ENCODE results near the gene NKX2-2.

Gene NKX2-2

GRCh38 chr20:21514553-21515251, 838 bp upstream of the NKX2-2 start:
- Histone ChIP-seq H3K4me1 (ENCODE audit: control insufficient read depth, insufficient read depth, low read length) (peaks cover 36% of the 10 kb centered on the region), H3K27ac (ENCODE audit: low read length) (no peak overlapping the region), H3K4me3 (ENCODE audit: low read length in 2 of 2) (peak overlapping the region; percentile 53 to 64), H3K27me3 (ENCODE audit: control insufficient read depth in 1 of 2, insufficient read depth in 2 of 2, low read length in 2 of 2) (peaks cover 57 to 85% of the 10 kb centered on the region in 2 donors), H3K9me3 (ENCODE audit: control insufficient read depth in 2 of 2, low read length in 2 of 2) (no peaks in the 10 kb centered on the region), H3K9ac (ENCODE audit: low read length in 2 of 2) (no peak overlapping the region), H3K36me3 (ENCODE audit: control insufficient read depth in 2 of 2, insufficient read depth in 2 of 2, low read length in 2 of 2) (no peaks in the 10 kb centered on the region)

DNA sequence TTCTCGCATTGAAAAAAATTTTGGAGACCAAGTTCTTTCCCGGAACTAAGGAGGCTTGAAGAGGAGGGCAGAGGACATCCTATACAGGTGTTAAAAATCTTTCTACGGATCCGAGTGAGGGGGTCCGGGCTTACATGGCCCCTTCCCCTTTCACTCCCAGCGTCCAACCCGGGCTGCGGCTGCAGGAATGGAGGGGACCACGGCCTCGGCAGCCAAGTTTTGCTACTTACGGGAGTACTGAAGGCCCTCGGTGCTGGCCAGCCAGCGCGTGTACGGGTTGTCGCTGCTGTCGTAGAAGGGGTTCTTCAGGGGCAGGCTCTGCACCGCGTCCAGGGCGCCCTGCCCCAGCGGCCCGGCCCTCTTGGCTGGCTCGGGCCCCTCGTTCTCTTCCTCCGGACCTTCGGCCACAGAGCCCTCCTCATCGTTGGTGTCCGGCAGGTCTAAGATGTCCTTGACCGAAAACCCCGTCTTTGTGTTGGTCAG, 642 bp downstream of the NKX2-2 start:
- Histone ChIP-seq H3K4me1 (ENCODE audit: control insufficient read depth, insufficient read depth, low read length) (peaks cover 37% of the 10 kb centered on the region), H3K36me3 (ENCODE audit: control insufficient read depth in 2 of 2, insufficient read depth in 2 of 2, low read length in 2 of 2) (no peaks in the 10 kb centered on the region), H3K9ac (ENCODE audit: low read length in 2 of 2) (no peak overlapping the region), H3K27me3 (ENCODE audit: control insufficient read depth in 1 of 2, insufficient read depth in 2 of 2, low read length in 2 of 2) (peaks cover 55 to 85% of the 10 kb centered on the region in 2 donors), H3K9me3 (ENCODE audit: control insufficient read depth in 2 of 2, low read length in 2 of 2) (no peaks in the 10 kb centered on the region), H3K27ac (ENCODE audit: low read length) (no peak overlapping the region), H3K4me3 (ENCODE audit: low read length in 2 of 2) (peak overlapping the region; percentile 4 to 57)

GRCh38 chr20:21512634-21513180, 1.2 kb downstream of the NKX2-2 start:
- H3K9ac ChIP-seq (ENCODE audit: low read length in 2 of 2): no peak overlapping the region

GRCh38 chr20:21511850-21512633, 1.8 kb downstream of the NKX2-2 start:
- Histone ChIP-seq H3K9ac (ENCODE audit: low read length in 2 of 2) (no peak overlapping the region), H3K4me1 (ENCODE audit: control insufficient read depth, insufficient read depth, low read length) (peaks cover 34% of the 10 kb centered on the region), H3K27ac (ENCODE audit: low read length) (no peak overlapping the region), H3K9me3 (ENCODE audit: control insufficient read depth in 2 of 2, low read length in 2 of 2) (no peaks in the 10 kb centered on the region), H3K4me3 (ENCODE audit: low read length in 2 of 2) (peak overlapping the region; percentile 57), H3K27me3 (ENCODE audit: control insufficient read depth in 1 of 2, insufficient read depth in 2 of 2, low read length in 2 of 2) (peaks cover 53 to 85% of the 10 kb centered on the region in 2 donors), H3K36me3 (ENCODE audit: control insufficient read depth in 2 of 2, insufficient read depth in 2 of 2, low read length in 2 of 2) (no peaks in the 10 kb centered on the region)

More at GRCh38 chr20:21512634-21513180, 1.2 kb downstream of the NKX2-2 start:
- H3K36me3 ChIP-seq (ENCODE audit: control insufficient read depth in 2 of 2, insufficient read depth in 2 of 2, low read length in 2 of 2): no peaks in the 10 kb centered on the region
- H3K4me1 ChIP-seq (ENCODE audit: control insufficient read depth, insufficient read depth, low read length): peaks cover 37% of the 10 kb centered on the region
- H3K9me3 ChIP-seq (ENCODE audit: control insufficient read depth in 2 of 2, low read length in 2 of 2): no peaks in the 10 kb centered on the region
- peaks cover 53 to 85% of the 10 kb centered on the region in 2 donors for H3K27me3 ChIP-seq (ENCODE audit: control insufficient read depth in 1 of 2, insufficient read depth in 2 of 2, low read length in 2 of 2)
- peak overlapping the region; percentile 57 for H3K4me3 ChIP-seq (ENCODE audit: low read length in 2 of 2)
- no peak overlapping the region for H3K27ac ChIP-seq (ENCODE audit: low read length)

DNA sequence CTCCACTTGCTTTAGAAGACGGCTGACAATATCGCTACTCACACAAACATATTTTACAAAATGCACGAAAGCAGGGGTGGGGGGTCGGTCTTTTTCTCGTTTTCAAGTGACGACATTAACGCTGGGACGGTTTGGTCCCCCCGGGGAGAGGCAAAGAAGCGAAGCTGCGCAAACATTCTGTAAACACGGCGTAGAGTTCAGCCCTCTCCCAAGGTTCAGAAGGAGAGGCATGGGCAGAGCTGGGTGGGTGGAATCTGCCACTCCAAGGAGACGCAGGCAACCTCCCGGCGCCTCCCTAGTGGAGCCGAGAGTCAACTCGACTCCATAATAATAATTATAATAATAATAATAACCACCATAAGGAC, 2.4 kb downstream of the NKX2-2 start:
- Histone ChIP-seq H3K27ac (ENCODE audit: low read length) (no peak overlapping the region), H3K27me3 (ENCODE audit: control insufficient read depth in 1 of 2, insufficient read depth in 2 of 2, low read length in 2 of 2) (peaks cover 51 to 85% of the 10 kb centered on the region in 2 donors), H3K4me3 (ENCODE audit: low read length in 2 of 2) (no peak overlapping the region), H3K9ac (ENCODE audit: low read length in 2 of 2) (no peak overlapping the region), H3K9me3 (ENCODE audit: control insufficient read depth in 2 of 2, low read length in 2 of 2) (no peaks in the 10 kb centered on the region), H3K4me1 (ENCODE audit: control insufficient read depth, insufficient read depth, low read length) (peaks cover 35% of the 10 kb centered on the region), H3K36me3 (ENCODE audit: control insufficient read depth in 2 of 2, insufficient read depth in 2 of 2, low read length in 2 of 2) (no peaks in the 10 kb centered on the region)

GRCh38 chr20:21510414-21511384, 3.2 kb downstream of the NKX2-2 start:
- Histone ChIP-seq H3K27ac (ENCODE audit: low read length) (no peak overlapping the region), H3K9me3 (ENCODE audit: control insufficient read depth in 2 of 2, low read length in 2 of 2) (no peaks in the 10 kb centered on the region), H3K36me3 (ENCODE audit: control insufficient read depth in 2 of 2, insufficient read depth in 2 of 2, low read length in 2 of 2) (no peaks in the 10 kb centered on the region), H3K9ac (ENCODE audit: low read length in 2 of 2) (peak overlapping the region in 1 of 2 donors; percentile 45), H3K4me1 (ENCODE audit: control insufficient read depth, insufficient read depth, low read length) (peaks cover 38% of the 10 kb centered on the region), H3K4me3 (ENCODE audit: low read length in 2 of 2) (peak overlapping the region; percentile 49 to 66), H3K27me3 (ENCODE audit: control insufficient read depth in 1 of 2, insufficient read depth in 2 of 2, low read length in 2 of 2) (peaks cover 49 to 85% of the 10 kb centered on the region in 2 donors)

DNA sequence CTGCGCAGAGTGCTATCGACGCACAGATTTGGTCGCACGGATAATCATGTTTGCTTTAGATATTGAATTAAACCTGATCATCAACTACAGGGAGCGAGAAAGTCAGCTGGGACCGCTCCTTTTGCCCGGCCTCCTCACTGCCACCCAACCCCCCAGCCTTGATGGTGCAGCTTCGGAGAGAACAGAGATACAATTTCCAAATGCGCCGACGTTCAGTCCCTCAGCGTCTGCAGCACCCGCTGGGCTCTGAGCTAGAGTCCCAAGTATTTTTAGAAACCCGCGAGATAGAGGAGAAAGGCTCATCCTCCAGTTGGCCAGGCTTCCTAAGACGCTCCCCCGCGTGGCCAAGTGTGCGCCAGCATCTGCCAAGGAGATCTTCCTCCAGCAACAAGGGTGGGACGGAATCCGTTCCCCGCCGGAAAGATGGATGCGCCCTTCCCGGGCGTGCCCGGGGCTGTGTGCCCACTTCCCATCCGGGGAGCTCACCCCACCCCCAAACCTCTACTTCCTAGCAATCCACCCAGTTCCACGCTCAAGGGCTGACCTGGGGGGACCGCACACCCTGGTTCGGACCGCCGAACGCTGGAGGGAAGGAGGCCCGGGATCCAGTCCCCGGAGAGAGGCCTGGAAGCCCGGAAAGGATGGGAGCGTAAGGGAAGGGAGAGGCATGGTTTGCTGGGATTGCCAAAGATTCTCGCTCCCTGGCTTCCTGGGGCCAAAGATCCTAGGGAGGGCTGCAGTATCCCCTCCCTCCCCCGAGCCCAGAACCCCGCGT, 4.1 kb downstream of the NKX2-2 start:
- H3K4me3 ChIP-seq (ENCODE audit: low read length in 2 of 2): peak overlapping the region; percentile 49 to 66
- no peak overlapping the region for H3K27ac ChIP-seq (ENCODE audit: low read length)
- H3K9ac ChIP-seq (ENCODE audit: low read length in 2 of 2): peak overlapping the region in 1 of 2 donors; percentile 45
- H3K27me3 ChIP-seq (ENCODE audit: control insufficient read depth in 1 of 2, insufficient read depth in 2 of 2, low read length in 2 of 2): peaks cover 56 to 87% of the 10 kb centered on the region in 2 donors
- H3K9me3 ChIP-seq (ENCODE audit: control insufficient read depth in 2 of 2, low read length in 2 of 2): no peaks in the 10 kb centered on the region
- H3K4me1 ChIP-seq (ENCODE audit: control insufficient read depth, insufficient read depth, low read length): peaks cover 41% of the 10 kb centered on the region
- no peaks in the 10 kb centered on the region for H3K36me3 ChIP-seq (ENCODE audit: control insufficient read depth in 2 of 2, insufficient read depth in 2 of 2, low read length in 2 of 2)

GRCh38 chr20:21509079-21509596, 4.7 kb downstream of the NKX2-2 start:
- H3K4me1 ChIP-seq (ENCODE audit: control insufficient read depth, insufficient read depth, low read length): peaks cover 39% of the 10 kb centered on the region
- no peak overlapping the region for H3K27ac ChIP-seq (ENCODE audit: low read length)
- peaks cover 63 to 88% of the 10 kb centered on the region in 2 donors for H3K27me3 ChIP-seq (ENCODE audit: control insufficient read depth in 1 of 2, insufficient read depth in 2 of 2, low read length in 2 of 2)
- H3K4me3 ChIP-seq (ENCODE audit: low read length in 2 of 2): no peak overlapping the region
- no peaks in the 10 kb centered on the region for H3K36me3 ChIP-seq (ENCODE audit: control insufficient read depth in 2 of 2, insufficient read depth in 2 of 2, low read length in 2 of 2)
- H3K9me3 ChIP-seq (ENCODE audit: control insufficient read depth in 2 of 2, low read length in 2 of 2): no peaks in the 10 kb centered on the region
- no peak overlapping the region for H3K9ac ChIP-seq (ENCODE audit: low read length in 2 of 2)

GRCh38 chr20:21508230-21509078, 5.4 kb downstream of the NKX2-2 start:
- Histone ChIP-seq H3K27me3 (ENCODE audit: control insufficient read depth in 1 of 2, insufficient read depth in 2 of 2, low read length in 2 of 2) (peaks cover 64 to 87% of the 10 kb centered on the region in 2 donors), H3K4me3 (ENCODE audit: low read length in 2 of 2) (no peak overlapping the region), H3K9ac (ENCODE audit: low read length in 2 of 2) (no peak overlapping the region), H3K27ac (ENCODE audit: low read length) (no peak overlapping the region), H3K36me3 (ENCODE audit: control insufficient read depth in 2 of 2, insufficient read depth in 2 of 2, low read length in 2 of 2) (no peaks in the 10 kb centered on the region), H3K9me3 (ENCODE audit: control insufficient read depth in 2 of 2, low read length in 2 of 2) (no peaks in the 10 kb centered on the region), H3K4me1 (ENCODE audit: control insufficient read depth, insufficient read depth, low read length) (peaks cover 35% of the 10 kb centered on the region)

All from stomach smooth muscle (tissue), 2 donors.